Upper lobe of right lung (tissue), 1 donor: ENCODE measurements around the gene MIPOL1. TPM values are rescaled to one million over a fixed set of nuclear protein-coding genes. Genes with fewer than 3 reads are reported as not detected.

Source experiments
- ATAC-seq: fragments of 200-7000 bp; cut with Tn5 transposase; one replicate; pipeline ENCODE4 v1.9.1; 2020; ENCODE audit warnings: mild to moderate bottlenecking, moderate library complexity
- DNase-seq: peaks from one replicate; pipeline ENCODE4 v3.0.0-alpha.2; 2020
- H3K27ac ChIP-seq: fragments of 200-600 bp; one replicate; pipeline ENCODE4 v1.8.0; 2022
- H3K27me3 ChIP-seq: fragments of 200-600 bp; one replicate; pipeline ENCODE4 v1.8.0; 2022; ENCODE audit warnings: mild to moderate bottlenecking
- H3K36me3 ChIP-seq: fragments of 200-600 bp; one replicate; pipeline ENCODE4 v1.8.0; 2022
- H3K4me1 ChIP-seq: fragments of 200-600 bp; one replicate; pipeline ENCODE4 v1.8.0; 2022
- H3K4me3 ChIP-seq: fragments of 200-600 bp; one replicate; pipeline ENCODE4 v1.8.0; 2022; ENCODE audit warnings: mild to moderate bottlenecking
- H3K9me3 ChIP-seq: fragments of 200-600 bp; one replicate; pipeline ENCODE4 v1.8.0; 2022
- CTCF ChIP-seq: fragments of 200-600 bp; IDR thresholded peaks from one replicate; pipeline ENCODE4 v1.8.0; 2022; ENCODE audit warnings: antibody characterized with exemption
- intact Hi-C: fragments of 100-400 bp; cut with DNase I; formaldehyde crosslinking; loops from one replicate; pipeline ENCODE4 v1.11.0; 2022
- total RNA-seq: library from RNA; stranded (reverse); fragmentation: NEBNext Ultra II Directional; extraction: Animal tissue kit (Norgen Biotek cat#: 25700); gene quantifications from one replicate; pipeline ENCODE4 v1.2.1, GENCODE V29; 2021
- donor health status: DM: no; HTN: yes; CAD: no; lungs with severe emphysema.

MIPOL1 gene
- total RNA-seq, 1 donor from 2014 or later = 10.0 TPM

GRCh38 chr14:37586797-37587130 lies 389.0 kb downstream of the MIPOL1 start:
- no peak for TF ChIP-seq CTCF
- no peaks in the 10 kb centered on the region for H3K4me1 ChIP-seq
- ATAC-seq (no peak), DNase-seq (no peak)
- no peak overlapping the region for H3K4me3 ChIP-seq
- H3K36me3 ChIP-seq = no peaks in the 10 kb centered on the region
- H3K9me3 ChIP-seq = no peaks in the 10 kb centered on the region
- peaks cover 75% of the 10 kb centered on the region for H3K27me3 ChIP-seq
- peak overlapping the region; percentile 90 for H3K27ac ChIP-seq
- intact Hi-C loops = no loop called here

GRCh38 chr14:37587131-37587803 lies 389.5 kb downstream of the MIPOL1 start:
- Histone ChIP-seq H3K4me3 (peak overlapping the region; percentile 54), H3K9me3 (no peaks in the 10 kb centered on the region), H3K4me1 (no peaks in the 10 kb centered on the region), H3K36me3 (no peaks in the 10 kb centered on the region), H3K27me3 (peaks cover 80% of the 10 kb centered on the region), H3K27ac (peak overlapping the region; percentile 90)
- intact Hi-C loops = no loop called here
- DNase-seq = no peak
- no peak for TF ChIP-seq CTCF
- no peak for ATAC-seq

GRCh38 chr14:37587881-37588666 lies 390.3 kb downstream of the MIPOL1 start:
- peak overlapping the region; percentile 90 for H3K27ac ChIP-seq
- H3K9me3 ChIP-seq = no peaks in the 10 kb centered on the region
- TF ChIP-seq CTCF = no peak
- H3K4me3 ChIP-seq = peak overlapping the region; percentile 54
- H3K27me3 ChIP-seq = peaks cover 88% of the 10 kb centered on the region
- DNase-seq (peak; percentile 69), ATAC-seq (no peak)
- H3K36me3 ChIP-seq = no peaks in the 10 kb centered on the region
- intact Hi-C loops = no loop called here
- no peaks in the 10 kb centered on the region for H3K4me1 ChIP-seq

GRCh38 chr14:37588667-37588955 lies 390.9 kb downstream of the MIPOL1 start:
- peaks cover 90% of the 10 kb centered on the region for H3K27me3 ChIP-seq
- no peaks in the 10 kb centered on the region for H3K9me3 ChIP-seq
- no peak for TF ChIP-seq CTCF
- intact Hi-C loops = no loop called here
- peaks cover under 1% of the 10 kb centered on the region for H3K4me1 ChIP-seq
- peak overlapping the region; percentile 90 for H3K27ac ChIP-seq
- DNase-seq (no peak), ATAC-seq (no peak)
- peak overlapping the region; percentile 54 for H3K4me3 ChIP-seq
- H3K36me3 ChIP-seq = no peaks in the 10 kb centered on the region

GRCh38 chr14:37588956-37589714 lies 391.4 kb downstream of the MIPOL1 start:
- Histone ChIP-seq H3K36me3 (no peaks in the 10 kb centered on the region), H3K9me3 (no peaks in the 10 kb centered on the region), H3K4me3 (peak overlapping the region; percentile 54), H3K4me1 (peaks cover 6% of the 10 kb centered on the region), H3K27me3 (peaks cover 91% of the 10 kb centered on the region), H3K27ac (peak overlapping the region; percentile 90)
- TF ChIP-seq CTCF = no peak
- ATAC-seq (no peak), DNase-seq (no peak)
- intact Hi-C loops = no loop called here
